A549 (cell line): ENCODE measurements around the gene RALGPS2. TPM values are rescaled to one million over a fixed set of nuclear protein-coding genes. Genes with fewer than 3 reads are reported as not detected.

ENCODE experiments used
- ATAC-seq, 2 experiments: fragments of 200-7000 bp in 1 of 2; fragments of >200 bp in 1 of 2; cut with Nextera tagmentation in 1 of 2; cut with Tn5 transposase in 1 of 2; 3 replicates each; pipeline versions ENCODE4 v1.8.0 to v1.9.1; 2018 to 2020; ENCODE audit warnings: mild to moderate bottlenecking in 1 of 2, moderate library complexity in 1 of 2
- CTCF ChIA-PET: fragments of 300-600 bp; sonication (Branson Sonifier 250); formaldehyde crosslinking; extraction: SDS; loops from one replicate; lab custom pipeline; 2021; ENCODE audit warnings: antibody characterized with exemption, inconsistent platforms; lab: Yijun Ruan, JAX
- POLR2A ChIA-PET: fragments of 350-600 bp; formaldehyde crosslinking; extraction: SDS; loops from one replicate; lab custom pipeline; 2021; ENCODE audit warnings: antibody characterized with exemption, inconsistent platforms; lab: Yijun Ruan, JAX
- DNase-seq, 2 experiments: peaks; one replicate each; pipeline versions ENCODE4 v3.0.0 to v3.0.0-alpha.2; 2011 to 2016; ENCODE audit warnings: low read depth in 1 of 2, low spot score in 1 of 2
- FAIRE-seq: peaks from 2 replicates; lab custom pipeline; 2011; peaks lifted over from hg19 to GRCh38; lab: Jason Lieb, UNC
- H3K27ac ChIP-seq, 2 experiments: fragments of >200 bp; sonication (Bioruptor Twin); formaldehyde crosslinking; 3 replicates each; pipeline ENCODE4 v1.5.1; 2016 to 2017
- H3K4me1 ChIP-seq: fragments of >200 bp; sonication (Bioruptor Twin); formaldehyde crosslinking; 3 replicates; pipeline ENCODE4 v1.6.1; 2016
- H3K4me2 ChIP-seq: fragments of >200 bp; sonication (Bioruptor Twin); formaldehyde crosslinking; 3 replicates; pipeline ENCODE4 v1.6.1; 2016
- H3K4me3 ChIP-seq: fragments of >200 bp; sonication (Bioruptor Twin); formaldehyde crosslinking; 3 replicates; pipeline ENCODE4 v1.5.1; 2016
- H3K9me3 ChIP-seq: fragments of >200 bp; sonication (Bioruptor Twin); formaldehyde crosslinking; 3 replicates; pipeline ENCODE4 v1.6.1; 2016
- BHLHE40 ChIP-seq: IDR thresholded peaks from 2 replicates; pipeline ENCODE4 v1.6.1; 2012; ENCODE audit warnings: low read depth, low read length, inconsistent platforms
- CBX2 ChIP-seq: fragments of 200-600 bp; sonication (generic); IDR thresholded peaks from 2 replicates; pipeline ENCODE4 v1.6.1; 2016; ENCODE audit warnings: low read depth, mild to moderate bottlenecking, borderline replicate concordance
- CBX8 ChIP-seq: fragments of 200-600 bp; sonication (generic); IDR thresholded peaks from 2 replicates; pipeline ENCODE4 v1.6.1; 2016
- CEBPB ChIP-seq, 2 experiments: fragments of >200 bp in 1 of 2; sonication (Bioruptor Twin) in 1 of 2; formaldehyde crosslinking in 1 of 2; IDR thresholded peaks; 2 replicates each; pipeline ENCODE4 v1.6.1; 2012 to 2016
- EHMT2 ChIP-seq: fragments of 200-600 bp; sonication (generic); IDR thresholded peaks from 2 replicates; pipeline ENCODE4 v1.6.1; 2016; ENCODE audit warnings: antibody characterized with exemption, low read depth, mild to moderate bottlenecking, moderate library complexity
- HDAC2 ChIP-seq: fragments of 200-600 bp; sonication (generic); IDR thresholded peaks from 2 replicates; pipeline ENCODE4 v1.6.1; 2016
- HOXA7 ChIP-seq: fragments of 250-450 bp; sonication (Bioruptor Pico); IDR thresholded peaks from 2 replicates; pipeline ENCODE4 v1.5.0; 2020; ENCODE audit warnings: mild to moderate bottlenecking, moderate library complexity
- HOXB13 ChIP-seq: fragments of 250-450 bp; sonication (Bioruptor Pico); IDR thresholded peaks from 2 replicates; pipeline ENCODE4 v1.5.0; 2020; ENCODE audit warnings: low read depth, mild to moderate bottlenecking, moderate library complexity
- HOXB5 ChIP-seq: fragments of 250-450 bp; sonication (Bioruptor Pico); IDR thresholded peaks from 2 replicates; pipeline ENCODE4 v1.5.0; 2020; ENCODE audit warnings: mild to moderate bottlenecking, moderate library complexity
- JUN ChIP-seq, 2 experiments: fragments of >200 bp; sonication (Bioruptor Twin); formaldehyde crosslinking; IDR thresholded peaks; 2 replicates in 1 of 2; 3 replicates in 1 of 2; pipeline ENCODE4 v1.6.1; 2016 to 2017
- MAFK ChIP-seq: fragments of 450-650 bp; IDR thresholded peaks from 2 replicates; pipeline ENCODE4 v1.6.1; 2014; ENCODE audit not compliant: partially characterized antibody
- MYC ChIP-seq: IDR thresholded peaks from 2 replicates; pipeline ENCODE4 v1.6.1; 2012; ENCODE audit warnings: mild to moderate bottlenecking, inconsistent platforms, low read length, improper control_type of control experiment, borderline replicate concordance
- NR3C1 ChIP-seq: fragments of >200 bp; sonication (Bioruptor Twin); formaldehyde crosslinking; IDR thresholded peaks from 3 replicates; pipeline ENCODE4 v1.6.1; 2017
- RAD21 ChIP-seq, 2 experiments: fragments of >200 bp in 1 of 2; sonication (Bioruptor Twin) in 1 of 2; formaldehyde crosslinking in 1 of 2; IDR thresholded peaks in 1 of 2; conservative IDR thresholded peaks in 1 of 2; 2 replicates in 1 of 2; 3 replicates in 1 of 2; pipeline ENCODE4 v1.6.1; 2012 to 2018; ENCODE audit warnings: inconsistent platforms in 1 of 2
- SMC3 ChIP-seq: fragments of >200 bp; sonication (Bioruptor Twin); formaldehyde crosslinking; IDR thresholded peaks from 3 replicates; pipeline ENCODE4 v1.6.1; 2018; ENCODE audit warnings: inconsistent platforms
- TFCP2L1 ChIP-seq: fragments of 250-450 bp; sonication (Bioruptor Pico); IDR thresholded peaks from 2 replicates; pipeline ENCODE4 v1.5.0; 2021; ENCODE audit warnings: mild to moderate bottlenecking
- WGBS: methylation state at CpG from one replicate; pipeline ENCODE4 v1.1.6; 2017; ENCODE audit errors: missing lambda C conversion rate; 5-methylcytosine and 5-hydroxymethylcytosine counted together
- polyA plus RNA-seq, 4 experiments: library from polyadenylated mRNA; depleted of rRNA in 3 of 4; stranded (reverse); fragments of >200 nt; fragmentation: RNase III in 1 of 4; extraction: RNeasy Plus Mini Kit Qiagen cat#74134 plus additional on column Dnase treatment in 1 of 4; gene quantifications; 2 replicates in 3 of 4; 3 replicates in 1 of 4; pipeline ENCODE4 v1.2.3, GENCODE V29; 2011 to 2017
- TF ChIP-seq, protein P1 (sequence below): fragments of >200 bp; sonication (Bioruptor Twin); formaldehyde crosslinking; IDR thresholded peaks from 3 replicates; pipeline ENCODE4 v1.5.1; 2016
- TF ChIP-seq, protein P2 (sequence below): fragments of 250-450 bp; sonication (Bioruptor Pico); IDR thresholded peaks from 2 replicates; pipeline ENCODE4 v1.5.0; 2021; ENCODE audit warnings: mild to moderate bottlenecking, moderate library complexity, borderline replicate concordance

Gene RALGPS2
- polyA plus RNA-seq, 2 of the 4 experiments (the other 2 are of a cell fraction), result 11.8 to 18.6 TPM

DNA sequence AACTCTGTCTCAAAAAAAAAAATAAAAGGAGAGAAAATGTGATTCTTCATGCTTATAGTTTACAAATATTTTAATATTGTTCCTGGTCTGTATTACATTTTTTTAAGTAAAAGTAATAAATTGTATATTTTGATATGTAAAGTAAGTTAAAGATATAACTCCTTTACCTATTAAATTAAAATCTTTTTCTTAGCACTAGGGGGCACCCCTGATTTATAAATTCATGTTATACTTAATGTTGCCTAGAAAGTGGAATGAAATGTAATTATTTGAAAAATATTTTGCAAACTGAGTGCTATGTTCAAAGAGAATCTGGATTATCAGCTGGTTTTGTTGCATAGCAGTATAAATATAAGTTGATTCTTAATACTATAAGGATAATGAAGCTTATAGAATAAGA lies 49.2 kb downstream of the RALGPS2 start:
- ATAC-seq, result peak in 1 of 2 experiments; percentile 59; a peak in 2 of 6 replicates
- ChIA-PET CTCF (interaction anchor here (0.7 to 5.4 kb wide), 13 partner anchors 10 to 601 kb away, joined by 3 to 61 read pairs (median 4); no protein-coding TSS in a partner anchor), POLR2A (no interaction called here)
- TF ChIP-seq, protein P1, sequence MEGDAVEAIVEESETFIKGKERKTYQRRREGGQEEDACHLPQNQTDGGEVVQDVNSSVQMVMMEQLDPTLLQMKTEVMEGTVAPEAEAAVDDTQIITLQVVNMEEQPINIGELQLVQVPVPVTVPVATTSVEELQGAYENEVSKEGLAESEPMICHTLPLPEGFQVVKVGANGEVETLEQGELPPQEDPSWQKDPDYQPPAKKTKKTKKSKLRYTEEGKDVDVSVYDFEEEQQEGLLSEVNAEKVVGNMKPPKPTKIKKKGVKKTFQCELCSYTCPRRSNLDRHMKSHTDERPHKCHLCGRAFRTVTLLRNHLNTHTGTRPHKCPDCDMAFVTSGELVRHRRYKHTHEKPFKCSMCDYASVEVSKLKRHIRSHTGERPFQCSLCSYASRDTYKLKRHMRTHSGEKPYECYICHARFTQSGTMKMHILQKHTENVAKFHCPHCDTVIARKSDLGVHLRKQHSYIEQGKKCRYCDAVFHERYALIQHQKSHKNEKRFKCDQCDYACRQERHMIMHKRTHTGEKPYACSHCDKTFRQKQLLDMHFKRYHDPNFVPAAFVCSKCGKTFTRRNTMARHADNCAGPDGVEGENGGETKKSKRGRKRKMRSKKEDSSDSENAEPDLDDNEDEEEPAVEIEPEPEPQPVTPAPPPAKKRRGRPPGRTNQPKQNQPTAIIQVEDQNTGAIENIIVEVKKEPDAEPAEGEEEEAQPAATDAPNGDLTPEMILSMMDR, result peak; percentile 51
- TF ChIP-seq, protein P2, sequence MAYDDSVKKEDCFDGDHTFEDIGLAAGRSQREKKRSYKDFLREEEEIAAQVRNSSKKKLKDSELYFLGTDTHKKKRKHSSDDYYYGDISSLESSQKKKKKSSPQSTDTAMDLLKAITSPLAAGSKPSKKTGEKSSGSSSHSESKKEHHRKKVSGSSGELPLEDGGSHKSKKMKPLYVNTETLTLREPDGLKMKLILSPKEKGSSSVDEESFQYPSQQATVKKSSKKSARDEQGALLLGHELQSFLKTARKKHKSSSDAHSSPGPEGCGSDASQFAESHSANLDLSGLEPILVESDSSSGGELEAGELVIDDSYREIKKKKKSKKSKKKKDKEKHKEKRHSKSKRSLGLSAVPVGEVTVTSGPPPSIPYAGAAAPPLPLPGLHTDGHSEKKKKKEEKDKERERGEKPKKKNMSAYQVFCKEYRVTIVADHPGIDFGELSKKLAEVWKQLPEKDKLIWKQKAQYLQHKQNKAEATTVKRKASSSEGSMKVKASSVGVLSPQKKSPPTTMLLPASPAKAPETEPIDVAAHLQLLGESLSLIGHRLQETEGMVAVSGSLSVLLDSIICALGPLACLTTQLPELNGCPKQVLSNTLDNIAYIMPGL (CRISPR knock-in tag), result no peak
- peak; percentile 72 for TF ChIP-seq SMC3
- TF ChIP-seq RAD21 (conservative IDR thresholded peaks at IDR 0.05 in 1 of 2, IDR thresholded peaks at IDR 0.05 in 1 of 2), result peak; percentile 67 to 80
- DNase-seq, result peak in 1 of 2 experiments; percentile 21
- Histone ChIP-seq H3K4me2 (no peak overlapping the region), H3K9me3 (peaks cover 12% of the 10 kb centered on the region), H3K4me1 (no peaks in the 10 kb centered on the region), H3K27ac (no peak overlapping the region), H3K4me3 (no peak overlapping the region)
- FAIRE-seq, result no peak

DNA sequence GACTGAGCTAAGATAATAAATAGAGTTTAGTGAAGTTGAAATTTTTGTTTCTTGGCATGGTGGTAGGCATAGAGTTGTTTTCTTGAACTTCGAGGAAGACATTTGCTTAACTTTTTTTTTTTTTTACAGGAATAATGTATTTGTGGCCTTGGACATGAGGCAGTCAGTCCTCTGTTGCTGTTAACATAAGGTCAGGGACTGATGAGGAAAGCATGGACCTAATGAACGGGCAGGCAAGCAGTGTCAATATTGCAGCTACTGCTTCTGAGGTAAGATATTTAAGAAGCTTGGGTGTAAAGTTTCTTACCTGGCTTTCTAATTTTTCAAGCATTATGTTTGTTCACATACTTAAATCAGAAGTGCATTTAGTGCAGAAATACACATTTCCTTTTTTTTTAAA lies 51.5 kb downstream of the RALGPS2 start:
- no peak for DNase-seq
- Histone ChIP-seq H3K9me3 (no peaks in the 10 kb centered on the region), H3K4me3 (no peak overlapping the region), H3K27ac (no peak overlapping the region), H3K4me2 (no peak overlapping the region), H3K4me1 (no peaks in the 10 kb centered on the region)
- ATAC-seq, result no peak
- ChIA-PET CTCF (interaction anchor here (0.6 to 5.4 kb wide), 3 partner anchors 228 to 413 kb away, joined by 3 to 61 read pairs (median 4); no protein-coding TSS in a partner anchor), POLR2A (no interaction called here)
- TF ChIP-seq EHMT2 (no peak), BHLHE40 (no peak), HOXB5 (CRISPR knock-in tag) (no peak), NR3C1 (no peak)
- FAIRE-seq, result no peak
- WGBS, result 94% methylated on average over 2 of the region's 2 CpGs

DNA sequence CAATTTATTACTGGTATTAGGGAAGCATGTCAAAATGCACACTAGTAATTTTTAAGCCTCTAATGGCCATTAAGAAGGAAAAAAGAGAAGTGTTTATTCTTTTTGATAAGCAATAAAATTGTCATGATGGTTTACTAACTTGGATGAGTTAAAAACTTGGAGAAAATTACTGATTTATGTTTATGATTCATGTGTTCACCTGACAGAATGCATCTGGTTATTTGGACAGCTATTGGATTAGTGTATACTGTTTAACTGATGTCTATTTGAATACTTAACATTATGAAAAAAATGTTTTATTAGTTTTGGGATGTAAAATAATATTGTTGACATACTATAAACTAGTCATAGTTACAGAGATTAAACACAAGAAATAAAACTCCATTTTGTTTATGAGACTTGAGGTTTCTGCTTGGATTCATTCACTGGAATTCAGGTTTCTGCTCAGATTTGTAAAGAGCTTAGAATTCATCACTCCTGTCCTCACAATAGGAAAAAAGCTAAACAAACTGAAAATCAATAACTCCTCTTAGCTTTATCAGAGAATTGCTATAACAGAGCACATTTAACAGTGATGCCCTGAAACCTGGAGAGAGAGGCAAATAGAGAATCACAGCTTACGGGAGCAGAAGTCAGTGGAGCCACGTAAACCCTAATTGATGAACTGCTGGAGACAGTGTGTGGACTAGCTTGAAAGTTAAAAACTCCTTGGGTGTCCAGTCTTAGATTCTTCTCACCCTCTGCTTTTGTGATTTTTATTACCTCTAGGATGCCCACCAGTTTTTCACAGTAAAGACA lies 56.7 kb downstream of the RALGPS2 start:
- Histone ChIP-seq H3K4me3 (no peak overlapping the region), H3K9me3 (no peaks in the 10 kb centered on the region), H3K4me1 (0 out of 3 replicates have a peak, but pooled peaks cover 7% of the 10 kb centered on the region), H3K4me2 (no peak overlapping the region), H3K27ac (no peak overlapping the region)
- CTCF ChIA-PET, result interaction anchor here (0.6 kb wide), 1 partner anchor 16 kb away, joined by 5 read pairs; no protein-coding TSS in a partner anchor
- no peak for ATAC-seq
- no peak for FAIRE-seq
- POLR2A ChIA-PET, result no interaction called here
- no peak for DNase-seq
- no peak for TF ChIP-seq MYC
- TF ChIP-seq, protein P1, result no peak
- TF ChIP-seq NR3C1, result no peak
- no peak for TF ChIP-seq CBX2
- no peak for TF ChIP-seq HOXB13
- no peak for TF ChIP-seq HOXA7 (CRISPR knock-in tag)
- no peak for TF ChIP-seq TFCP2L1 (CRISPR knock-in tag)
- no peak for TF ChIP-seq JUN (IDR thresholded peaks at IDR 0.05)
- TF ChIP-seq CEBPB (IDR thresholded peaks at IDR 0.05), result no peak
- no peak for TF ChIP-seq HDAC2
- TF ChIP-seq, protein P2 (CRISPR knock-in tag), result no peak
- TF ChIP-seq MAFK, result no peak
- no peak for TF ChIP-seq BHLHE40
- TF ChIP-seq CBX8, result no peak
- WGBS, result 92% methylated on average over 2 of the region's 2 CpGs
